Liver (tissue), 9 donors: ENCODE results near the gene ADAMTS7. TPM values are rescaled to one million over a fixed set of nuclear protein-coding genes. Genes with fewer than 3 reads are reported as not detected.
"Not testable (repeated sequence)": the region's sequence is repeated elsewhere in the genome, so short reads cannot be mapped to it uniquely, and the experiment has no call there.

Source experiments
- DNase-seq: peaks from one replicate; pipeline ENCODE4 v3.0.0-alpha.2; 2017; ENCODE audit warnings: low spot score
- H3K27ac ChIP-seq, 2 donors: one replicate each; pipeline ENCODE4 v1.7.0; 2013; ENCODE audit warnings: inconsistent platforms in 2 of 2, low read length in 2 of 2, control low read depth in 1 of 2, low read depth in 1 of 2, mild to moderate bottlenecking in 1 of 2
- H3K27me3 ChIP-seq, 4 donors: one replicate each; pipeline versions ENCODE4 v1.6.1 to v1.7.0; 2013; ENCODE audit warnings: low read length in 3 of 4, inconsistent platforms in 1 of 4, mild to moderate bottlenecking in 1 of 4, moderate library complexity in 1 of 4; ENCODE audit not compliant: control insufficient read depth in 4 of 4, insufficient read depth in 4 of 4
- H3K36me3 ChIP-seq, 4 donors: one replicate each; pipeline versions ENCODE4 v1.6.1 to v1.7.0; 2013; ENCODE audit warnings: low read length in 3 of 4, mild to moderate bottlenecking in 3 of 4, low read depth in 1 of 4, moderate library complexity in 1 of 4; ENCODE audit not compliant: control insufficient read depth in 4 of 4, insufficient read depth in 3 of 4
- H3K4me1 ChIP-seq, 4 donors: one replicate each; pipeline versions ENCODE4 v1.6.1 to v1.7.0; 2013; ENCODE audit warnings: low read length in 3 of 4, mild to moderate bottlenecking in 3 of 4, moderate library complexity in 1 of 4; ENCODE audit not compliant: control insufficient read depth in 4 of 4, insufficient read depth in 4 of 4
- H3K4me3 ChIP-seq, 3 donors: one replicate each; pipeline versions ENCODE4 v1.6.1 to v1.7.0; 2013; ENCODE audit warnings: low read length in 3 of 3, control low read depth in 1 of 3, low read depth in 1 of 3, mild to moderate bottlenecking in 1 of 3
- H3K9ac ChIP-seq, 2 donors: one replicate each; pipeline ENCODE4 v1.7.0; 2013; ENCODE audit warnings: low read length in 2 of 2, mild to moderate bottlenecking in 2 of 2, moderate library complexity in 2 of 2, control low read depth in 1 of 2, low read depth in 1 of 2
- H3K9me3 ChIP-seq, 4 donors: one replicate each; pipeline versions ENCODE4 v1.6.1 to v1.7.0; 2013; ENCODE audit warnings: low read length in 3 of 4; ENCODE audit not compliant: control insufficient read depth in 4 of 4
- EGR1 ChIP-seq, 2 donors: IDR thresholded peaks; 2 replicates each; pipeline ENCODE4 v1.6.1; 2016 to 2018; ENCODE audit warnings: antibody characterized with exemption in 2 of 2, low read depth in 2 of 2
- FOXA1 ChIP-seq: IDR thresholded peaks from 2 replicates; pipeline ENCODE4 v1.6.1; 2016; ENCODE audit warnings: antibody characterized with exemption
- FOXA2 ChIP-seq: IDR thresholded peaks from 2 replicates; pipeline ENCODE4 v1.6.1; 2016; ENCODE audit warnings: antibody characterized with exemption
- HNF4A ChIP-seq, 2 donors: conservative IDR thresholded peaks; 2 replicates each; pipeline ENCODE4 v1.6.1; 2016; ENCODE audit warnings: antibody characterized with exemption in 2 of 2, mild to moderate bottlenecking in 2 of 2
- HNF4G ChIP-seq: IDR thresholded peaks from 2 replicates; pipeline ENCODE4 v1.6.1; 2016; ENCODE audit warnings: antibody characterized with exemption
- JUND ChIP-seq, 2 donors: IDR thresholded peaks; 2 replicates each; pipeline ENCODE4 v1.6.1; 2016; ENCODE audit warnings: antibody characterized with exemption in 2 of 2
- NR2F2 ChIP-seq: IDR thresholded peaks from 2 replicates; pipeline ENCODE4 v1.6.1; 2016; ENCODE audit warnings: antibody characterized with exemption
- RXRA ChIP-seq, 2 donors: IDR thresholded peaks; 2 replicates each; pipeline ENCODE4 v1.6.1; 2017 to 2018; ENCODE audit warnings: antibody characterized with exemption in 2 of 2, mild to moderate bottlenecking in 1 of 2
- TAF1 ChIP-seq: conservative IDR thresholded peaks from 2 replicates; pipeline ENCODE4 v1.6.1; 2016; ENCODE audit warnings: antibody characterized with exemption, mild to moderate bottlenecking
- YY1 ChIP-seq: IDR thresholded peaks from 2 replicates; pipeline ENCODE4 v1.6.1; 2016; ENCODE audit warnings: antibody characterized with exemption, mild to moderate bottlenecking
- WGBS: extraction: QIAGEN DNeasy Blood & Tissue Kit; methylation state at CpG from one replicate; pipeline ENCODE4 v1.1.7; 2013; 5-methylcytosine and 5-hydroxymethylcytosine counted together
- polyA plus RNA-seq, 2 donors: library from polyadenylated mRNA; stranded (reverse) in 1 of 2; unstranded in 1 of 2; fragments of 200-250 nt in 1 of 2; fragments of >200 nt in 1 of 2; fragmentation: Nextera tagmentation in 1 of 2; extraction: Ambion mirVana in 1 of 2; gene quantifications; one replicate each; pipeline versions ENCODE4 v1.2.1 to v1.2.3, GENCODE V29; 2013 to 2015
- total RNA-seq, 2 donors: library from RNA; depleted of rRNA; stranded (reverse); fragments of >200 nt; gene quantifications; one replicate each; pipeline ENCODE4 v1.2.3, GENCODE V29; 2014
- TF ChIP-seq, protein P1 (sequence below): IDR thresholded peaks from 2 replicates; pipeline ENCODE4 v1.6.1; 2016; ENCODE audit warnings: antibody characterized with exemption
- TF ChIP-seq, protein P2 (sequence below): IDR thresholded peaks from 2 replicates; pipeline ENCODE4 v1.6.1; 2016; ENCODE audit warnings: antibody characterized with exemption, mild to moderate bottlenecking
- TF ChIP-seq, protein P3 (sequence below): IDR thresholded peaks from 2 replicates; pipeline ENCODE4 v1.6.1; 2016; ENCODE audit warnings: antibody characterized with exemption
- donor health status: healthy.
- donor health status: healthy.
- donor health status: healthy.
- donor health status: healthy.
- donor health status: healthy.

ADAMTS7 gene
- total and polyA plus RNA-seq, 4 donors: 0.13 to 2.4 (median 1.3) TPM

DNA sequence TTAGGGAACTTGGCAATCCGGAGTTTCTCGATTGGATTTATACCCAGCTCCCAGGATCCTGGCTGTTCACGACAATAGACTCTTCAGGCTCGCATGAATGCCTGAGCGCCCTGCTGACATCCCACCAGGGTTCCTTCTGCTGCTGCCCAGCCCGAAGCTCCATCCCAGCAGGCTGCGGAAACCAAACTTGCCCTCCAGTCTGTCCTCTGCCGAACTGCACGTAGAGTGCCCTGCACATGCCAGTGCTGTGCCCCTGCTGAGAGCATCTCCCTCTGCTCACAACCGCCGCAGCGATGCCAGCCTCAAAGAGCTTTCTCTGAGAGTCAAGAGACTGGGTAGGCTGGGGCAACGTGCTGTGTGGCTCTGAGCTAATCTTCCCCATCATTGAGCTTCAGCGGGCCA, 6.9 kb downstream of the ADAMTS7 start:
- Histone ChIP-seq H3K9me3 (no peaks in the 10 kb centered on the region), H3K4me3 (no peak overlapping the region), H3K9ac (no peak overlapping the region), H3K27ac (no peak overlapping the region), H3K4me1 (no peaks in the 10 kb centered on the region), H3K27me3 (peaks cover 0 to 3% (median 0%) of the 10 kb centered on the region in 4 donors), H3K36me3 (no peaks in the 10 kb centered on the region)
- DNase-seq: no peak
- 76% methylated on average over 14 of the region's 14 CpGs for WGBS
- TF ChIP-seq FOXA1: no peak
- TF ChIP-seq HNF4A (conservative IDR thresholded peaks at IDR 0.05): no peak
- no peak for TF ChIP-seq JUND (IDR thresholded peaks at IDR 0.05)
- TF ChIP-seq, protein P1, sequence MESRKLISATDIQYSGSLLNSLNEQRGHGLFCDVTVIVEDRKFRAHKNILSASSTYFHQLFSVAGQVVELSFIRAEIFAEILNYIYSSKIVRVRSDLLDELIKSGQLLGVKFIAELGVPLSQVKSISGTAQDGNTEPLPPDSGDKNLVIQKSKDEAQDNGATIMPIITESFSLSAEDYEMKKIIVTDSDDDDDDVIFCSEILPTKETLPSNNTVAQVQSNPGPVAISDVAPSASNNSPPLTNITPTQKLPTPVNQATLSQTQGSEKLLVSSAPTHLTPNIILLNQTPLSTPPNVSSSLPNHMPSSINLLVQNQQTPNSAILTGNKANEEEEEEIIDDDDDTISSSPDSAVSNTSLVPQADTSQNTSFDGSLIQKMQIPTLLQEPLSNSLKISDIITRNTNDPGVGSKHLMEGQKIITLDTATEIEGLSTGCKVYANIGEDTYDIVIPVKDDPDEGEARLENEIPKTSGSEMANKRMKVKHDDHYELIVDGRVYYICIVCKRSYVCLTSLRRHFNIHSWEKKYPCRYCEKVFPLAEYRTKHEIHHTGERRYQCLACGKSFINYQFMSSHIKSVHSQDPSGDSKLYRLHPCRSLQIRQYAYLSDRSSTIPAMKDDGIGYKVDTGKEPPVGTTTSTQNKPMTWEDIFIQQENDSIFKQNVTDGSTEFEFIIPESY: no peak
- TF ChIP-seq, protein P2, sequence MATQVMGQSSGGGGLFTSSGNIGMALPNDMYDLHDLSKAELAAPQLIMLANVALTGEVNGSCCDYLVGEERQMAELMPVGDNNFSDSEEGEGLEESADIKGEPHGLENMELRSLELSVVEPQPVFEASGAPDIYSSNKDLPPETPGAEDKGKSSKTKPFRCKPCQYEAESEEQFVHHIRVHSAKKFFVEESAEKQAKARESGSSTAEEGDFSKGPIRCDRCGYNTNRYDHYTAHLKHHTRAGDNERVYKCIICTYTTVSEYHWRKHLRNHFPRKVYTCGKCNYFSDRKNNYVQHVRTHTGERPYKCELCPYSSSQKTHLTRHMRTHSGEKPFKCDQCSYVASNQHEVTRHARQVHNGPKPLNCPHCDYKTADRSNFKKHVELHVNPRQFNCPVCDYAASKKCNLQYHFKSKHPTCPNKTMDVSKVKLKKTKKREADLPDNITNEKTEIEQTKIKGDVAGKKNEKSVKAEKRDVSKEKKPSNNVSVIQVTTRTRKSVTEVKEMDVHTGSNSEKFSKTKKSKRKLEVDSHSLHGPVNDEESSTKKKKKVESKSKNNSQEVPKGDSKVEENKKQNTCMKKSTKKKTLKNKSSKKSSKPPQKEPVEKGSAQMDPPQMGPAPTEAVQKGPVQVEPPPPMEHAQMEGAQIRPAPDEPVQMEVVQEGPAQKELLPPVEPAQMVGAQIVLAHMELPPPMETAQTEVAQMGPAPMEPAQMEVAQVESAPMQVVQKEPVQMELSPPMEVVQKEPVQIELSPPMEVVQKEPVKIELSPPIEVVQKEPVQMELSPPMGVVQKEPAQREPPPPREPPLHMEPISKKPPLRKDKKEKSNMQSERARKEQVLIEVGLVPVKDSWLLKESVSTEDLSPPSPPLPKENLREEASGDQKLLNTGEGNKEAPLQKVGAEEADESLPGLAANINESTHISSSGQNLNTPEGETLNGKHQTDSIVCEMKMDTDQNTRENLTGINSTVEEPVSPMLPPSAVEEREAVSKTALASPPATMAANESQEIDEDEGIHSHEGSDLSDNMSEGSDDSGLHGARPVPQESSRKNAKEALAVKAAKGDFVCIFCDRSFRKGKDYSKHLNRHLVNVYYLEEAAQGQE: no peak
- no peak for TF ChIP-seq EGR1 (IDR thresholded peaks at IDR 0.05; ENCODE audit: low read depth in 2 of 2)
- TF ChIP-seq HNF4G: no peak
- TF ChIP-seq FOXA2: no peak

DNA sequence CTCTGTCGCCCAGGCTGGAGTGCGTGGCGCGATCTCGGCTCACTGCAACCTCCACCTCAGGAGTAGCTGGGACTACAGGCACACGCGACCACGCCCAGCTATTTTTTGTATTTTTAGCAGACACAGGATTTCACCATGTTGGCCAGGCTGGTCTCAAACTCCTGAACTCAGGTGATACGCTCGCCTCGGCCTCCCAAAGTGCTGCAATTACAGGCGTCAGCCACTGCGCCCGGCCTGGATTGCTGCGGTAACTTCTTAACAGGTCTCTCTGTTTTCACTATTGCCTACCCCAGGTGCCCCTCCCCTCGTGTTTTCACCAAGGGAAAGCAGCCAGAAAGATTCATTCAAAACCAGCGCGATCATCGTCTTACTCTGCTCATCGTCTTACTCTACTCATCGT, 10.5 kb downstream of the ADAMTS7 start:
- Histone ChIP-seq H3K27me3 (no peaks in the 10 kb centered on the region), H3K9me3 (no peaks in the 10 kb centered on the region), H3K27ac (no peak overlapping the region), H3K4me1 (no peaks in the 10 kb centered on the region), H3K9ac (no peak overlapping the region), H3K4me3 (no peak overlapping the region), H3K36me3 (no peaks in the 10 kb centered on the region)
- WGBS: 94% methylated on average over 21 of the region's 21 CpGs
- TF ChIP-seq YY1: no peak
- TF ChIP-seq, protein P1: no peak
- TF ChIP-seq EGR1 (IDR thresholded peaks at IDR 0.05; ENCODE audit: low read depth in 2 of 2): no peak
- DNase-seq: no peak

DNA sequence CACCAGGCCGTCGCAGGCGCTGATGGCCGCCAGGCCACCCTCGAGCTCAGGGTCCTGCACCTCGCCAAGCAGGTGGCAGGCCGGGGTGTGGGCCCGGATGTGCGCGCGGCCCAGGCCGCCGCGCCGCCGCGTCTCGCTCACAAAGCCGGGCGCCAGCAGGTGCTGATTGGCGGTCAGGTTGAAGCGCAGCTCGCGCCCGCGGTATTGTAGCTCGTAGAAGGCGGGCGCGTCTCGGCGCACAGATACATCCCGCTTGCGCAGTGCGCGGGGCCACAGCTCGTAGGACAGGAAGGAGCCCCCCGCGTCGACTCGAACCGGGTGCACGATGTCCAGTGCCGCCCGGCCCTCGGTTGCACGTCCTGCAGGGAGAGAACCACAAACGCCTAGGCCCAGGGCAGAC, 11.1 kb downstream of the ADAMTS7 start:
- no peak overlapping the region for H3K4me3 ChIP-seq
- no peaks in the 10 kb centered on the region for H3K36me3 ChIP-seq
- H3K9me3 ChIP-seq: no peaks in the 10 kb centered on the region
- WGBS: 84% methylated on average over 48 of the region's 48 CpGs
- TF ChIP-seq, protein P3, sequence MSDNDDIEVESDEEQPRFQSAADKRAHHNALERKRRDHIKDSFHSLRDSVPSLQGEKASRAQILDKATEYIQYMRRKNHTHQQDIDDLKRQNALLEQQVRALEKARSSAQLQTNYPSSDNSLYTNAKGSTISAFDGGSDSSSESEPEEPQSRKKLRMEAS: no peak
- TF ChIP-seq YY1 (no peak), FOXA1 (no peak), FOXA2 (no peak), TAF1 (no peak), NR2F2 (no peak), RXRA (IDR thresholded peaks at IDR 0.05) (no peak), HNF4G (no peak), HNF4A (conservative IDR thresholded peaks at IDR 0.05) (no peak), JUND (IDR thresholded peaks at IDR 0.05) (no peak)
- H3K27me3 ChIP-seq: no peaks in the 10 kb centered on the region
- H3K4me1 ChIP-seq: no peaks in the 10 kb centered on the region
- H3K9ac ChIP-seq: no peak overlapping the region
- no peak overlapping the region for H3K27ac ChIP-seq
- no peak for DNase-seq

DNA sequence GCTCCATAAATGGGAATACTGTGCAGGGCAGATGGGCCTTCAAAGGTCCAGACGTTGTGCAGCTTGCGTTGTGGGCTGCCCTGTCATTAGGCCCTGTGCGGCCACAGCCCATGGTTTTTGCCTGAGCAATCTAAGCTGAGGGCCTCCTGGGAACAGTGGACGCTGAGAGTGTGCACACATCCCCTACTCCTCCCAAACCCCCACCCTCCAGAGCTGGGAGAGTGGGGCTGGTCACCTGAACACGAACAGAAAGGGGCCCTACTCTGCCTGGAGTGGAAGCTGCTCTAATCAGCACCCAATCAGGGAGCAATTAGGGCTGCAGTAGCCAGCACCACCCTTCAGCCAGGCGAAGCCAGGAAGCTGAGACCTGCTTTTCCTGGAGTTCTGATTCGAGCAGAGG, 12.2 kb downstream of the ADAMTS7 start:
- H3K4me3 ChIP-seq, DNase-seq, H3K9me3 ChIP-seq, H3K36me3 ChIP-seq, H3K9ac ChIP-seq, H3K27ac ChIP-seq, H3K4me1 ChIP-seq, H3K27me3 ChIP-seq: not testable (repeated sequence)
- WGBS: 10% methylated on average over 2 of the region's 7 CpGs

DNA sequence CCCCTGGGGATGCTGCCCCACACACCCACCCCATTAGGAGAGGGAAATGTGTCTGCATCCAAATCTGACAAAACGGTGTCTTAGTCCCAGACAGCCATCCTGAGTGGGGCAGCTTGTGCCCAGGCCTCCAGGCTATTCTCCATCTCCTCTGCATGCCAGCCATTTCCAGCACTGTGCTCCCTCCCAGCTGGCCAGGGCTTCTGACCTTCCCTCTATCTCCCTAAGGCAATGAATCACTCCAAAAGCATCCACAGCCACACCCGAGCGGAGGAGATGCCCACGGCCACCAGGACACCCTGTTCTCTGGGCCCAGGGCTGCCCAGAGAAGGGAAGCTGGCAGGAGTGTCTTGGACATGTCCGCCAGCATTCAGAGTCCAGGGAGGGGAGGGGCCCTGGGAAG, 12.9 kb downstream of the ADAMTS7 start:
- not testable (repeated sequence) for H3K36me3 ChIP-seq
- 80% methylated on average over 5 of the region's 5 CpGs for WGBS

More for the DNA sequence above, 12.9 kb downstream of the ADAMTS7 start:
- not testable (repeated sequence) for DNase-seq, H3K27ac ChIP-seq, H3K9ac ChIP-seq, H3K4me1 ChIP-seq, H3K27me3 ChIP-seq, H3K4me3 ChIP-seq, H3K9me3 ChIP-seq
